ENCODE results near the gene TEKT3.

TEKT3 gene

DNA sequence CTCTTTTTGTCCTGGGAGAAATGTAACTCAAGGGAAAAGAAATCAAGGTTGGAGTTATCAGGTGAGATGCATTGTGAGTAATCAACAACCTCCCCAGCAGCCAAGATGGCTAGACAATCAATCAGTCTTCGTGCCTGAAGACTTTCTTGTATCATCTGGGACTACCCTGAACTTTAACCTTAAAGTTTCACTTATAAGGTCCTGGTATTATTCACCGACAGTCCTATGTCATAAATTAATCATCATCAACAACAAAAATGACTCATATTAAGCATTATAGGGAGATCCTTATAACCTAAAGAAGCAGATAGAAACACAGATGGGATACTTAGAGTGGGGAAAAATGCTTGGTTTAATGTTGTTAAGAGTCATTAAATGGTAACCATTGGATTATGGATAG is 7.7 kb upstream of the TEKT3 start:
- DNase-seq (ENCODE audit: low spot score), result no peak

DNA sequence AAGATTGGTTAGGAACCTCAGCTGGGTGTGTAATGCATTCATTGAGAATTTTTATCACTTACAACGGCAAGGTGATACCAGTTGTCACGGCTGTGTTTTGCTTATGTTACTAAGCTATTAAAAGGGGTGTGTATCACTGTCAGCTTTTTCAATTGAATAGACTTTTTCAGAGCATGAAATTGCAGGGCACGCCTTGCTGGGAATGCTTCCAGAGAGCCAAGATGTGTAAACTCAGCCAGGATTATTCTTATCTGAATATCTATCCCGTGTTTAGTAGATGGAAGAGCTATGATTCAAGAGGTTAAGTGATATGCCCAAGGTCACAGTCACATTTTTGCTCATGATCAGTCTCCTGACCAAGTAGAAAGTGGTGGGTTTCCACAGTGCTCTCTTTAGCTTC is 6.6 kb upstream of the TEKT3 start:
- DNase-seq (ENCODE audit: low spot score), result no peak

DNA sequence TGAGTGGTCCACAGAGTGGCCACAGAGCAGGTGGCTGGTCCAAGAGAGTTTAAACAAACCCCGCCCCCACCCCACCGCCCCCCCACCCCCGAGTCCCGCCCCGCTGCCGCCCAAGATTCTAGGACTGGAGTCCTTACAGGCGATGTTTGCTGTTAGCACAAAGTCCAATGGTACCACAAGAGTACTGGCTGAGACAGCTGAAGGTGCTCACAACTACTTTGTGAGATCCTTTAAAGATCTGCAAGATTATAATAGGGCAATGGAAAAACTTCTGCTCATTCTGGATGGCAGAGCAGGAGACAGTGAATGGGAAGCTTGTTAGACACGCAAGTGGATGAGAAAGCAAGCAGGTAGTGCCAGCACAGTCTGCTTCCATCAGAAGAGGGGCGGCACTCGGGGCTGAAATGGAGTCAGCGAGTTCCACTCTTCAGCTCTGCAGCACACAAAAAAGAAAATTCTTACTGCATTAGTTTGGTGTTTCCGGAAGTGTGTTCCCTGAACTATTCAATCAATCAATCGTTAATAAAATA is 4.7 kb upstream of the TEKT3 start:
- DNase-seq (ENCODE audit: low spot score), result no peak

DNA sequence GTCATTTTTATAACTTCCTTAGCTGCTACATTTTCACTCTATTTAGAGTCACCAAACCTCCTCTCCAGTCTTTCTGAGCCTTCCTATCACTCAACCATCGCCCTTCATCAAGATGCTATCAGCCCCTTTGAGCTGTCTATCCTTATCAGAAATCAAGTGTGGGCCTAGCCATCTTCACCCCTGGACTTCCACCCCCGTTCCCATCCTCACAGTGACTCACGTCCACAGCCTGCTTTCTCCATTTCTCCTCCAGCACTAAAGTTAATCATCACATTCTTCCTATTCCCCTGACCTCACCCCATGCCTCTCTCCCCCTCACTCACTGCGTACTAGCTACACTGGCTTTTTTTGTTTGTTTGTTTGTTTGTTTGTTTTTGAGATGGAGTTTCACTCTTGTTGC is 2.4 kb upstream of the TEKT3 start:
- no peak for DNase-seq (ENCODE audit: low spot score)

DNA sequence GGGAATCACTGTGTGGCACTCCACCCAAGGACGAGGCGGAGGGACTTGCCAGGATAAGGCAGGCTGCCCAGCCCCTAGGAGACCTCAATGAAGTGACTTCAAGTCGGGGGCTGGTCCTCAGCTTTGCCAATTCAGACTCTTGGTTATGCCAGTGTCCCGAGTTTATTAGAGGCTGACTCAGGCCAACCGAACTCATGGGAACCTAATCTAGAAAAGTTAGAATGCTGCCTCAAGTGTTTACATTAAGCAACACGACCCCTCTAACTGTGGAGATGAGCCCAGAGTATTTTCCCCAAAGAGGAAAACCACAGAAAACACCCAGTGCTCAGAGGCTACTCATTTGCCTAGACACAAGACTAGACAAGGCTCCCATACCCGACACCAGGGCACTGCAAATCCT is 1.1 kb upstream of the TEKT3 start:
- DNase-seq (ENCODE audit: low spot score), result no peak

DNA sequence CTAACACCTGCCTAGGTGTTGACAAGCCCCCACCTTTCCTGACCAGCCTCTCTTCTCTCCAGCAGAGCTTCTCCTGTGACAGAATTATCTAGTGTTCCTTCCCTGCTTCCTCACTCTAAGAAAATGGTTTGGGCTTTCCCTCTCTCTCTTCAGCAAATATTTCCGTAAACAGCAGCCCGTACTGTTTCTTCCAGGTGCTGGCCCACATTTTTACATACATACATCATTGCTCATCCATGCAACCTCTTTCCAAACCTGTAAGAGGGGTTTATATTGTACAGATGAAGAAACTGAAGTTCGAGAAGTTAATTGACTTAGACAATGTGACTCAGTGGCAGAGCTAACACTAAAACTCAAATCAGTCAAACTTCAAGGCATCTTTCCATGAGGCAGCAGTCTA is 569 bp upstream of the TEKT3 start:
- no peak for DNase-seq (ENCODE audit: low spot score)

DNA sequence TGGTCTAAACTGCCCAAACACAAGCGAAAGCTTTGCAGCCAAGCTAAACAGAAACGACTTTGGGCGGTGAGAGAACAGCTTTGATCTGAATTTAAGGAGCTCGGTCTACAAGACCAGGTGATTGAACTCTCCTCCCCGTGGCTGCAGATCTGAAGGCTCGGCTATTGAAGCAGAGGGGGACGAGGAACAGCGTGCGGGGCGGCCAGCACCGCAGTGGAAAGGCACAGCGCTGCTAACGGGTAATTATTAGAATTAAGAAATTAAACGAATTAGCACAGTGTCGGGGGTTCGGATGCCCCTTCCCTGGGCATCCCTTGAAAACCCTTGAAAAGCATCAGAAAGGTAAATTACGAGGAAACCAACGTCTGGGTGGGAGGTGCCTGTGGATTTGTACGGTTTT is 431 bp downstream of the TEKT3 start:
- DNase-seq (ENCODE audit: low spot score), result no peak

DNA sequence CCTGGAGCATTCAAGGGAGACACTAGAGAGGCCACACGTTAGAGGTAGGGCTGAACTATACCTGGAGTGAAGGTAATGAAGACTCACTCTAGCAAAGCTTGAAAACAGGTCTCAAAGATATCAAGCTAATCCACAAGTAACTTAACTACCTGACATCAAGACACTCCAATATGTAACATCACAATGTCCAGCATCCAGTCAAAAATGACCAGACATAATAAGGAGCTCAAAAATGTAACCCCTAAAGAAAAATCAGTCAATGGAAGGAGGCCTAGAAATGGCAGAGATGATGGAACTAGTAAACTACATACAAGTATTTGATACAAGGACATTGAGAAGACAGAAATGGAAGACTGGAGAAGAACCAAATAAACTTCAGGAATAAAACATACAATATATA is 6.0 kb downstream of the TEKT3 start:
- DNase-seq (ENCODE audit: low spot score), result no peak

DNA sequence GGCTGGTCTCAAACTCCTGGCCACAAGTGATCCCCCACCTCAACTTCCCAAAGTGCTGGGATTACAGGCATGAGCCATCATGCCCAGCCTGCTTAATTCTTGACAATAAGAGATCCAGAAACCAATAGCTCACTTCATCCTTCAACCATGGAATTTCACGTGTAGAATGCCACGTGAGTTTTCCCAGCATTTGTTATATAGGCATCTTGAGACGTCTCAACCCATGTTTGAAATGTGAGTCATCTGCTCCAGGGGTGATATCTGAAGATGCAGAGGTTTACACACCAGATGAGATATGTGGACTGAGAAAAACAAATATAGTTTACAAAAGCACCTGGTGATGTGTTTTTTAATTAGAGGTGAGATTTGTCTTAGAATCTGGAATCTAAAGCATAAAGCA is 7.1 kb downstream of the TEKT3 start:
- no peak for DNase-seq (ENCODE audit: low spot score)

DNA sequence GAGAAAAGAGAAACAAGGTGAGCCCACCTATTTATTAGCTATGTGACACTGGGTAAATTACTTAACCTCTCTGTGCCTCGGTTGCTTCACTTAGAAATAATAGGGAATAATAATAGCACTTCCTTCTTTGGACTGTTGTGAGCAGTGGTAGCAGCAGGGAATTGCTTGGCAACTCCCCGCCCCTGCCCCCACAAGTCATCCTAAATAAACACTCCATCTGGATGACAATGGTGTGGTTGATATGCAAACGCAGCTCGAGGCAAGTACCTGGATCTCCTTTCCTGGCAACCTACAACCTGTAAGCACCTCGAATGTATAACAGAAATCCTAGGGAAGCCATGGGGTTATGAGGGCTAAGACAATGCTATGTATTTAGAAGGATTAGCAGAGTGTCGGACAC is 9.1 kb downstream of the TEKT3 start:
- no peak for DNase-seq (ENCODE audit: low spot score)

DNA sequence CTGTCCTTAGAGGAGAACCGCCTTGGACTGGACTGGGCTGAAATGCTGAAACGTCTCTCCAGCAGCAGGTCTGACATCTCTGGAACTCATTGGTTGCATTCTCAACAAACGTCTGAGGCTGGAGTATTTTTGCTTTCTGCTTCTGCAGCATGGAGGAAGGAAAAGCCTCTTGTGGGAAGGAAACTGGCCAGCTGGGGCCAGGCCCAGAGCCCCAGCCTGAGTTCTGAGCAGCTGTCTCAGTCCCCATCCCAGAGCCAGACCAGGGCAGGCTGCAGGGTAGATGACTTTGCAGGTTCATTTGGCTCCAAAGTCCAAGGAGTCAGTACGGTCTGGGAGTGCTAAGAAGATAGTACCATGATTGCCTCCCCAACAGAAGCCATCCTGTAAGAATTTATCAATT is 18.3 kb downstream of the TEKT3 start:
- DNase-seq (ENCODE audit: low spot score), result no peak

DNA sequence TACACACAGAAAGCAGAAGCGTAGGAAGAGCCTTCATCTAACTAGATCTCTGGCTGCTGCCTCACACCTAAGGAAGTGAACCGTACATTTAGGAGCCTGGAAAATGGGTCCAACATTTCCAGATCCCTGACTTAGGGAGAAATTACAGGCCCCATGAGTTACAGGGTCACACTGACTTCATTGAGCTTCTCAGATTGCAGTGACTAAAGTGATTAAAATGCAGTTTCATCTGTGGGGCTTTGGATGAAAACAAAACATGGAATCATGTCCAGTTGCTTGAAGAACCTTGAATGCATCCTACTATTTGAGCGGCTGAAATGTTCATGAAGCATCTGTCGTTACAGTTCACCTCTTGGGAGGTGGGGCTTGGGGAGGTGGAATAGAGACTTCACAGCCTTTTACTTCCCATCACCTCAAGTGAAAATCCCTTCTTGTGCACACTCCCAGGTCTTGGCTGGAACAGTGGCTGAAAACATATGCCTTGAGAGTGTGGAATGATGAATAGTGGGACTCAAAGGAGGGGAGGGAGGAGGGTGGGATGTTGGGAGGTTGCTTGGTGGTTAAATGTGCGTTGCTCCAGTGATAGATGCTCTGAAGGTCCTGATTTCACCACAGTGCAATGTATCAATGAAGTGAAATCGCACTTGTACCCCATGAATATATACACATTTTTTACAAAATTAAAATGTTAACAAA is 19.7 kb downstream of the TEKT3 start:
- DNase-seq (ENCODE audit: low spot score), result no peak

DNA sequence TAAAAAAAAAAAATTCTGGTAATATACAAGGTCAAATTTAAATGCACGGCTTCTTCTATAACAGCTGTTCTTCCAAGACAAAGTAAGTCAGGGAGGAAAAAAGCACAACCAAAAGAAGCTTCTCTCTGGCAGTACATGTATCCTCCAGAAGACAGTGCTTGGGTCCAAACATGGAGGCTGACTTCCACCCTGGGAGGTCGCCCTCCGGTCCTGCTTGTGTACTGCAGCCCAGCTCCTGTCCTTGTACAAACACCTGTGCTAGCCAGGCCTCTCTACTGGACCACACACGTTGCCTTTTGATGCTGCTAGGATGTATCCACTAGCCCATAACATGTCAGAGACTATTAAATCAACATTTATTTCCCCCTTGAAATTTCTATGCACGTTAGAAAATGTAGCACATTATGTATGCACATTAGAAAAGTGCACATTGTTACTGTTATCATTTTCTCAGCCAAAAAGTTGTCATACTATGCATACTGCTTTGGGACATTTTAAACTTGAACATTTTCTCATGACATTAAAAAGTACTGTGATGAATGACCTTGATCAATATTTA is 21.9 kb downstream of the TEKT3 start:
- DNase-seq (ENCODE audit: low spot score), result no peak

DNA sequence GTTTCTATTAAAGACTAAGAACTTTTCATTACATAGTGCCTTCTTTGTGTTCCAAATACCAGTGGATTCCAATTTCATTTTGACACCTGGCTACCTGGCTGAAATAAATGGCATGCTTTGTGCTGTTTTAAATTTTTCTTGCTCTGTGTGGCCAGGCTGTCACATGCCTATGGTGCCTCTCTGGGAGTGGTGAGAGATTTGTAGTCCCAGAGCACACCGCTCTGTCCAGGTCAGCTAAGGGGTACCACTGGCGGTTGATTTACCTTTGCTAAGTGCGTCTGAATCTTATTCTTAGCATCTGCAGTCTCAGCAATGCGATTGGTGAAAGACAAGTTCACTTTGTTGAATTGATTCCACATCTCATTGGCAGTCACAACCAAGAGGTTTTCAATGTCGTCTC is 29.4 kb downstream of the TEKT3 start:
- no peak for DNase-seq (ENCODE audit: low spot score)

DNA sequence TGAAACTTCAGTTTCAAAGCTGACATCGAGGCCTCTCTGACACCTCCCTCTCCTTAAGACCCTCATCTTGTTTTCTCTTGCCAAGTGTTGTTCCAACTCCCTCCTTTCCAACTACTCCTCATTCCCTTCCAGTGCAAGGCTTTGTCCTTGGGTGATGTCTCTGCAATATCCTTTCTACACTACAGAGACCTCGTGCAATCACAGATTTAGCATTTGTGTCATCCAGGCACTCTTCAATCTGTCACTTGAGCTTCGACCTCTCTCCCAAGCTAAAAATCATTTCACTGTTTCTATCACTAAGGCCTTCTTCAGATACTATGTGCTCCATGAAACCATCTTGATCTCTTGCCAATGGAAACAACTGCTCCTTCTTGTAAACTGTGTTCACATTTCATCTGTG is 31.6 kb downstream of the TEKT3 start:
- no peak for DNase-seq (ENCODE audit: low spot score)

DNA sequence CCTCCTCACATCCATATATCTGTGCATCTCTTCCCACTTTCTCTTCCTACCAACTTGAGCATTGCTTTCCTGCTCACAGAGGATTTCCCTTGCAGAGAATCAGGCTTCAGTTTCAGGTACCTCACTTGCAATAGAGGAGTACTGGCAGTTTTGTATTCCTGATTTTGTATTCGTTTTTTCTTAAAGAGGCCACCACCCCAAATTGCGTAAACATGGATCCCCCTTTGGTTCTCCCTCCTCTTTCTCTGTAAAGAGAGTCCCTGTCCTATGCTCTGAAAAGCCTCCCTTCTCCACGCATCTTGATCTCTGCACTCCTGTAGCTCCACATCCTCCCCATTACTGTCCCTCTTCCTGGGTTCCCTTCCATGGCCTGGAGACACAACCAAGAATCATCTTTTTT is 32.2 kb downstream of the TEKT3 start:
- DNase-seq (ENCODE audit: low spot score), result no peak

DNA sequence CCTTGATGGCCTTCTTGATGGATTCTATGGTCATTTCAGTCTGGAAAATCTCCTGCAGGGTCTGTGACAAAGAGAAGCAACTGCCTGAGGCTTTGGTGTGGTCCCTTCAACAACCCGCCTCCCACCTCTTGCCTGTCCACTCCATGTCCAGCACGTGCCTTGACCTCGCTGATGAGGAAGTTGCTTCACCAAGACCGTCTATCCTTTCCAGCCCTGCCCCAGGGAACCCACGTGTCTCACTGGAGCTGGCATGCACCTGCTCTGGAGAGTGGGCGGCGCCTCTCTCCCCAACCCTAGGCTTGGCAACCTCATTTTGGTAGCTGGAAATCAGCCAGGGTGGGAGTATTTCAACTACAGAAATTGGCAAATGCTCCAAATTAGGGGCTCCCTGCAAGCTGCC is 32.6 kb downstream of the TEKT3 start:
- DNase-seq (ENCODE audit: low spot score), result no peak

DNA sequence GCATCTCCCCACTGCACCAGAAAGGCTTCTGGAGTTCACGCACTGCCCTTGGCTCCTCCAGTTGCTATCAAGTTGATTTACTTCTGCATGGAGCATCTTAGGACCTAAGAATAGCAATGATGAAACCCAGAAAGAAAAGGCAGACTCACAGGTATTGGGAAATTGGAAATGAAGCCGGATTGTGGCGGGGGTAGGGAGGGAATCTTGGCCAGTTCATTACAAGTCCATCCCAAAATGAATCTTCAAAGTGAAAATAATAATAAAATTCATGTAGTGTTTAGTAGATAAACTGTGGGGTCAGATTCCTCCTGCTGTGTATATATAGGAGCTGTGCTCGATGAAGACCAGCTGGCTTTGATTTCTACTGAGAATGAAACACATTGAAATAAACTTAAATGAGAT is 33.7 kb downstream of the TEKT3 start:
- no peak for DNase-seq (ENCODE audit: low spot score)

DNA sequence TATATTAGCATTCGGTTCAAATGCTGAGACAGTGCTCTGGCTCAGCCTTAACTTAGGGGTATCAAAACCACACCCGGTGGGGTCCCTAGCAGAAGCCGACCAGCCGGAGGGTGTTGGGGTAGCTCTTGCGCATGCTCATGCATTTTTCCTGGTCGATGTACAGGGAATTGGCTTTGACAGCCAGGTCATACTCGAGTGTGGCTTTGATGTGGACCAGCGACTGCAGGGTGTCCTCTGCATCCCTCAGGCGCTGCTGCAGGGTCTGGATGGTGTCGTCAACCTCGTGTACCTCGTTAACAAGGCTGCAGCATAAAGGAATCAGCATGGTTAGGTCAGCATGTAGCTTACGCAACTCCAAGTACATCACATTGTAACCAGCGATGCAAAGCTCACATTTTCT is 37.5 kb downstream of the TEKT3 start:
- no peak for DNase-seq (ENCODE audit: low spot score)

DNA sequence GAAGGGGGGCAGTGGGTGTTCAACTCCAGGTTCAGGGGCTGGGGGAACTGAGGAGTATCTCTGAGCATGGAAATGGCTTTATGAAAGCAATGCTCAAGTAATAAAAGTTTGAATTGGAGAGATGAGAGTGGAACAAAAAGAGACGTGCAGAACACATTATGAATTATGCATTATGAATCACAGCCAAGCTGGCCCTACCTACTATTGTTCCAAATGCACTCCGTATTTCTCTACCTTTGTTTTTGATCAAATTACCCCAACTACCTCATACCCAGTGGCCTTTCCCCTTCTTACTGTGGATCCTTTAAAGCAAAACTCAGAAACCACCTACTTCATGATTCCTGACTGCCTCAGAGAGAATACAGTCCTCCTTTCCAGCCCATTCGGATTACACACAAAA is 38.1 kb downstream of the TEKT3 start:
- DNase-seq (ENCODE audit: low spot score), result no peak

DNA sequence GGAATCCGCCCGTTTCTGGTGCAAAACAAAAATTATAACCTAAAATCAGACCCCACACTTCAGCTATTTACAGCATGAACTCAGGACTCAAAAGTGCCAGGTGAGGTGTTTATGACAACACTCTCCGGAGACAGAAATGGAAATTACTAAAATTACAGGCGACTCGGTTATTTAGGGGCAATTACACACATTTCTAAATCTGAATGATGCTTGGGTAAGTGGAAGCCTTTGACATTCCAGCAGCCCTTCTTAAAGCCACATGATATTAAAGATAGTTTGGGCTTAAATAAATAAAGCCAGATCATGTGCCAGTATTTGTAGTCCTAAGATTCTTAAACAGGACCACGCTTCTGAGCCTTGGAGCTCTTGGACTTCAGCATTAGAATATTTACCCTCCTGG is 39.6 kb downstream of the TEKT3 start:
- no peak for DNase-seq (ENCODE audit: low spot score)

DNA sequence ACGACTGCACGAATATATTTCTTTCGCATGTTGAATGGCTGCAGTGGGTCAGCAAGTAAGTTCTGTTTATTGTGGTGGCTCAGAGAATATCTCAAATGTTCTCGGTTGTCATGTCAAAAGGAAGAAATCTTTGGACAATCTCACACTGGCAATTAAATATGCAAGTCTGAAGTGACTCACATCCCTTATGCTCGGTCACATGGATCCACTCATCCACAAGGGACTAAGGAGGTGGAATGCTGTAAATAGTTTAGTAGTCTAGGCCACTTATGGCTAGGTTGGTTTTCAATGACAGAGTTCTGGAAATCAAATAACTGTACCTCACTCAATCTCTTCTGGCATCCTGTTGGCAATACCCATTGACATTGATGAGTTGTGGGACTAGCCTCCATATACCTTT is 43.2 kb downstream of the TEKT3 start:
- no peak for DNase-seq (ENCODE audit: low spot score)

DNA sequence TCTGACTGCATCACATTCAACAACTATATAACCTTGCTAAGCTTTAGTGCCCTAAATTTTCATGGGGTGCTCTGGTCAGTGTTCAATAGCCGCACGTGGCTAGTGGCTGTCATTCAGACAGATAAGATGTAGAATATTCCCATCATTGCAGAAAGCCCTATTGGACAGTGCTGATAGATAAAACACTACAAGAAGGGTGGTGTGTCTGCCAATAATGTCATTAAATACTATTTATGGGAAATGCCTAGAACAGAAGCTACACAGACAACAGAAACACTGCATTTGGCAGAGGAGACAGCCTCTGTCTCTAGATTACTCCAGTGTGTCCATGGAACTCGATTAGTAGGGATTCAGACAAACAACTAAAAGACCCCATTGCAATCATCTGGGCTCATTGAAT is 47.8 kb downstream of the TEKT3 start:
- DNase-seq (ENCODE audit: low spot score), result no peak

DNA sequence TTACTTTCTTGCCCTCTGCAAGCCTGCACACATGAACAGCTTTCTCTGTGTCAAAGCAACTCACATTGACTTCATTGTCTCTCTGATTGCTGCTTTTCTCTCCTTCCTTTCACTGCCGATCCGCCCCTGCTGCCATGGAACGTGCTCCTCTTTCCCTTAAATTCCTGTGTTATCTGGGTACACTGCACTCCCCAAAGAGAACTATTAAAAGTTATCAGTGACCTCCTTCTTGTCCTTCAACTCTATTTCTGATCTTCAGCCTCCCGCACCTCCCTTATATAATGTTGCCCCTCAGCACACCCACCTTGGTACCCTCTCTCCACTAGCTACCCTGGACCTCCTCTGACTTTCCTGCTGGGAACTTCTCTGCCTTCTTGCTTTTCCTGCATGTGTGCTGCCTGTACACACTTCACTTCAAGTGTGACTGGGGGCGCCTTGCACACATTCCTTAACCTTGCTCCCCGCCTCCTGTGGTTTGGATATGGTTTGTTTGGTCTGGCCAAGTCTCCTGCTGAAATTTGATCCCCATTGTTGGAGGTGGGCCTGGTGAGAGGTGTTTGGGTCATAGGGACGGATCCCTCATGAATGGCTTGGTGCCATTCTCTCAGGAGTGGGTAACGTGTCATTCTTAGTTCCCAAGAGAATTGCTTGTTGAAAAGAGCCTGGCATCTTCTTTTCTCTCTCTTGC is 49.6 kb downstream of the TEKT3 start:
- no peak for DNase-seq (ENCODE audit: low spot score)
